Measurements from ENCODE around the gene CASP14.
"Not testable (repeated sequence)": the region's sequence is repeated elsewhere in the genome, so short reads cannot be mapped to it uniquely, and the experiment has no call there.

The CASP14 gene, protein sequence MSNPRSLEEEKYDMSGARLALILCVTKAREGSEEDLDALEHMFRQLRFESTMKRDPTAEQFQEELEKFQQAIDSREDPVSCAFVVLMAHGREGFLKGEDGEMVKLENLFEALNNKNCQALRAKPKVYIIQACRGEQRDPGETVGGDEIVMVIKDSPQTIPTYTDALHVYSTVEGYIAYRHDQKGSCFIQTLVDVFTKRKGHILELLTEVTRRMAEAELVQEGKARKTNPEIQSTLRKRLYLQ
- 0 to 0.09 (median 0) reads per million in 18 experiments for total RNA-seq

DNA sequence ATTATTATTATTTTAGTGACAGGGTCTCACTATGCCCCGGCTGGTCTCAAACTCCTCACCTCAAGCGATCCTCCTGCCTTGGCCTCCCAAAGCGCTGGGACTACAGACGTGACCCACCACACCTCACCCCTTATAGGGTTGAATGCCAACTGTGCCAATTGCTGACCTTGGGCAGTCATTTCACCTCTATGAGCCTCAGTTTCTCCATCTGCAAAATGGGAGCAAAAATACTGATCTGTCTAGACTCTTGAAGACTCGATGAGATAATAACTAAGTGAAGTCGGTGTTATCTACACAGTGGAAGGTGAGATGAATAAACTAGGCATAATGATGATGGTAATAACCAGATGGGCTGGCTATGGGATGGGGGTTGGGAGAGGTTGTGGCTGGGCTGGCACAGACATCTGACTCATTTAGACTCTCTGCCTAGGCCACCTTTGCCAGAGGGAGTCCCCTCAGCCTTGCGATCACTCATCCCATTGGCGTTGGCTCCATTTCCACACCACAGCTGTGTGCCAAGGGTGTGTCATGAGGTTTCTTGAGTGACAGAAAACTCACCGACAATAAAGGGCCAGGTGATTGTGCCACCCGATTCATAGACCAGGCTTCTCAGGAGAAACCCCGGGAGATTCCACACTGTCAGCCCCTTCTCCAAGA, at the start of gene CASP14:
TSS of gene CASP14 (plus strand) at position 596 of the 657 bp plus-strand sequence. CDS start 2,772 bp downstream, outside the sequence.
- DNase-seq: no peak

DNA sequence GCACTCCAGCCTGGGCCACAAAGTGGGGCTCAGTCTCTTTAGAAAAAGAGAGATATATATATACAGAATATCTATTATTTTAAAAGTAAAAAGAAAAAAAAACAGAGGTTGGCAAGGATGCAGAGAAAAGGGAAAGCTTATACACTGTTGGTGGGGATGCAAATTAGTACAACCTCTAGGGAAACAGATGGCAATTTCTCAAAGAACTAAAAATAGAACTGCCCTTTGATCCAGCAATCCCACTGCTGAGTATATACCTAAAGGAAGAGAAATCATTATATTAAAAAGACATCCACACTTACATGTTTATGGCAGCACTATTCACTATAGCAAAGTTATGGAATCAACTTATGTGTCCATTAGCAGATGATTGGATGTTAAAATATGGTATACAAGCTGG, 41.0 kb upstream of the CASP14 start:
- no peak for DNase-seq

DNA sequence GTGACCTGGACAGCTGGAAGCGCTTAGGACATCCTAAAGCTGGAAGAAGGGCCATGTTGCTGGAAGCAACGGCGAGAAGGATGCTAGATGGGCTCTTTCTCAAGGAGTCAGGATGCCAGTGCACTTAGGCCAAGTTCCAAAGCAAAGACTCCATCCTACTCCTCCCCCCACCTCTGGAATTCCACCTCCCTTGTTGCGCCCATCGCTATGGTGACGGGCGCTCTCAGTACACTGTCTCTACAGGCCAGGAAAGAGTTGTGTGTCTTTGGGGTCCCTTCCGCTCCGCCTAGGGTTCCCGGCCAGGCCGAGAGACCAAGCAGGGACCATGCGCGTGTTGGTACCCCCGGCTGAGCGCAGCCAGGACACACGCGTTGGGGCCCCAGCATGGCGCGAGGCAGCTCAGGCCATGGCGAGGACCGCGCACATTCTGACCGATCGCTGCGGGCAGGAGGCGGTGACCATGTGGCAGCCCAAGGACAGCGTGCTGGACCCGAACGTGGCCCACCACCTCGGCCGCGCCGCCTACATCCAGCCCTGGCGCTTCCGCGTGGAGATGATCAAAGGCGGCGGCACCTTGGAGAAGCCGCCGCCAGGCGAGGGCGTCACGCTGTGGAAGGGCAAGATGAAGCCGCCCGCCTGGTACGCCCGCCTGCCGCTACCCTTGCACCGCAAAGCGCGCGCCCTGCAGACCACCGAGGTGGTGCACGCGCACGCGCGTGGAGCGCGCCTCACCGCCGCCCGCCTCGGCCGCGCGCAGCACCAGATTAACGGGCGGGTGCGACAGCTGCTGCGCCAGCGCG, 38.6 kb upstream of the CASP14 start:
- DNase-seq: no peak

DNA sequence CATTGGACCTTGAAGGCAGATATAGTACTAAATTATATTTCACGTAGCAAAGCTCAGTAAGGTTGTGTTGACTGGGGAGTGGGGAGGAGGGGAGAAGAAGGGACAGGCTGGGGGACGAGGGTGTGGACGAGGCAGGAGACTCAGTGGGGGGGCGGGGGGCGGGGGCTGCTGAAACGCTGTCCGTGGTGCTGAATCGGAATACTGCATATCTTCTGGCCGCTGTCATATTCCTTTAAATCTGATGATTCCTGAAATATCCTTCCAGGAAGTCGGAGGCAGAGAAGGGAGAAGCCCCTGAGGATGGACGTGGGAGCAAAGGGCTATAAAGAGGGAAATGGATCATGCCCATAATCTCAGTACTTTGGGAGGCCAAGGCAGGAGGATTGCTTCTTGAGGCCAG, 34.7 kb upstream of the CASP14 start:
- DNase-seq: no peak

DNA sequence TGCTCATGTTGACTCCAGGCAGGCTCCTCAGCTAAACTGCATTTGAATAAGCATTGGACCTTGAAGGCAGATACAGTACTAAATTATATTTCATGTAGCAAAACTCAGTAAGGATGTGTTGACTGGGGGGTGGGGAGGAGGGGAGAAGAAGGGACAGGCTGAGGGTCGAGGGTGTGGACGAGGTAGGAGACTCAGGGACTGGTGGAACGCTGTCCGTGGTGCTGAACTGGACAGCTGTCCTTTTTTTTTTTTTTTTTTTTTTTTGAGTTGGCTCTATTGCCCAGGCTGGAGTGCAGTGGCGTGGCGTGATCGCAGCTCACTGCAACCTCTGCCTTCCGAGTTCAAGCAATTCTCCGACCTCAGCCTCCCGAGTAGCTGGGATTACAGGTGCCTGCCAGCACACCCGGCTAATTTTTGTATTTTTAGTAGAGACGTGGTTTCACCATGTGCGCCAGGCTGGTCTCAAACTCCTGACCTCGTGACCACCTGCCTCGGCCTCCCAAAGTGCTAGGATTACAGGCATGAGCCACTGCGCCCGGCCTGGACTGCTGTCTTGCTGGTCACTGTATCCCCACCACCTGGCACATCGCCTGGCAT, 33.2 kb upstream of the CASP14 start:
- no peak for DNase-seq

DNA sequence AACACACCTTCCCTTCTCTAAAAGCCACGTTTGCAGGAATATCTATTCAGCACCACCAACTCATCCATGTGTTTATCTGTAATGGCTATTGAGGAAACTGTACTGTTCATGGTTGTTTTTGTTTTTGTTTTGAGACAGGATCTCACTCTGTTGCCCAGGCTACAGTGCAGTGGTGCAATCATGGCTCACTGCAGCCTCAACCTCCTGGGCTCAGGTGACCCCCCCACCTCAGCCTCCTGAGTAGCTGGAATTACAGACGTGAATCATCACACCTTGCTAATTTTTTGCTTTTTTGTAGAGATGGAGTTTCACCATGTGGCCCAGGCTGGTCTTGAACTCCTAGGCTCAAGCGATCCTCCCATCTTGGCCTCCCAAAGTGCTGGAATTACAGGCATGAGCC, 30.4 kb upstream of the CASP14 start:
- DNase-seq: not testable (repeated sequence)

DNA sequence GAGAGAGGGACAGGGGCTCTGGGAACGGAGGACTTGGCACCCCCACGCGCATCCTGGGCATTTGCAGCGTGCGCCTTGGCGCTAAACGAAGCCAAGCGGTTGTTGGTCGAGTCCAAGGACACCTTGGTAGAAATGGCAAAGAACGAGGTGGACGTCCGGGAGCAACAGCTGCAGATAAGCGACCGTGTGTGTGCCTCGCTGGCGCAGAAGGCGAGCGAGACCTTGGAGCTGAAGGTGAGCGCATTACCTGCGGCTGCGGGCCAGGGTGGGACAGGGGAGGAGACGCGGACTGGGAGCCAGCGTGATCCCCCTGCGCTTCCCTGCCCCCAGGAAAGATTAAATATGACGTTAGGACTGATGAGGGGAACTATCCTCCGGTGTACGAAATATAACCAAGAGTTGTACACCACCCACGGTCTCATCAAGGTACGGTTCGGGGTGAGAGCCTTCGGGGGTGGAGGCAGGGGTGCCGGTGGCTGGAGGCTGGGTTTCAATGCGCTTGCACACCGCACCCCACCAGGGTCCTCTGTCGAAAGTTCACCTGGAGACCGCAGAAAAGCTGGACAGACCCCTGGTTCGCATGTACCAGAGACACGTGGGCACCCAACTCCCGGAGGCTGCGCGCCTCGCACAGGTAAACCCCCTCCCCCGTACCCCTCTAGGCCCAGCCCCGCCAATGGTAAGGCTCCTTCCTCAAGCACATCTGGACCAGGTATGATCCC, 27.8 kb upstream of the CASP14 start:
- no peak for DNase-seq

DNA sequence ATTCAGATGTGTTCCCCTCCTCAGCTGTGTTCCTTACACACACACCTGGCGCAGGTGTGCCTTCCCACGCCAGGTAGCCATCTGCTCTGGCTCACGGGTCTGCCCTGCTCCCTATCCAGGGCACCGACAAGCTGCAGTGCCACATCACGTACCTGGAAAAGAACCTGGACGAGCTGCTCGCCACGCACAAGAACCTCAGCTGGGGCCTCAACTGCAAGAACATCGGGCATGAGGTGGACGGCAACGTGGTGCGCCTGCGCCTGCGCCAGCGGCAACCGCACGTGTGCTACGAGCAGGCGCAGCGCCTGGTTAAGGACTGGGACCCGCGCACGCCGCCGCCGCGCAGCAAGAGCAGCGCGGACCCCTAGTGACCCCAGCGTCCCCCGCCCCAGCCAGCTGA, 26.5 kb upstream of the CASP14 start:
- DNase-seq: no peak

DNA sequence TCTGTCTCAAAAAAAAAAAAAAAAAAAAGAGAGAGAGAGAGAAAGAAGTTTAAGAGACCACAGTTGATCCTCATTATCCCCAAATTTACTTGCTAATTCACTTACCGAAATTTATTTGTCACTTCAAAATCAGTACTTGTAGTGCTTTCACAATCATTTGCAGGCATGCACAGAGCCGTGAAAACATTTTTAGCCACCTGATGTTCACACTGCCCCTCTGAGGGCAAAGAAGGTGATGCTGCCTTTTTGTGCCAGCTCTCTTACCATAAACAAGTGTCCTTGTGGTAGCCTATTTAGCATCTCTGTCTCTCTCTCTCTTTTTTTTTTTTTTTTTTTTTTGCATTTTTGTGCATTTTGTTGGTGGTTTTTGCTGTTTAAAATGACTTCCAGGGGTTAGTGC, 24.1 kb upstream of the CASP14 start:
- peak; percentile 5 to 17 for DNase-seq

DNA sequence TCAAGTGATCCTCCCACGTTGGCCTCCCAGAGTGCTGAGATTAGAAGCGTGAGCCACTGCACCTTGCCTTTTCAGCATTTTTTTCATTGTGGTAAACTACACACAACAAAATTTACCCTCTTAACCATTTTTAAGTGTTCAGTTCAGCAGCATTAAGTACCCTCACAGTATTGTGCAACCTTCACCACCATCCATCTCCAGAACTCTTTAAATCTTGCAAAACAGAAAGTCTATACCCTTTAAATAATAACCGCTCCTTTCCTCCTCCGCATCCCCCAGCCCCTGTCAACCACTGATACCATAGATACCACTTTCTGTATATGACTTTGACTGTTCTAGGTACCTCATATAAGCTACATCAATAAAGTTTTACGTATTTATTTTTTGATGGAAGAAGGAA, 20.8 kb upstream of the CASP14 start:
- DNase-seq: no peak

DNA sequence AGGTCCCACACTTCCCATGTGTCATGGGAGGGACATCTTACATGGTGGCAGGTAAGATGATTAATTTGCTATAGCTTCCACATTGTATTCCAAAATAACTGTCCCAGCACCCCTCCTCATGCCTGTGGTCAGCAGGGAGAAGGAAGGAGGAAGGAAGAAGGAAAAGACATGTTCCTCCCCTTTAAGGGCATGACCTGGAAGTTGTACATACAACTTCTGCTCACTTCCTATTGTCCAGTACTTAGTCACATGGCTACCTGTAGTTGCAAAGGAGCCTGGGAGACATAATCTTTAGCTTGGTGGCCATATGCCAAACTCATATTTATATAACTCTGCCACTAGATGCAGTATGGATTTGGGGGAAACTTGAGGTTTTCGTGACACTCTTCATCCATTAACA, 17.6 kb upstream of the CASP14 start:
- DNase-seq: no peak

DNA sequence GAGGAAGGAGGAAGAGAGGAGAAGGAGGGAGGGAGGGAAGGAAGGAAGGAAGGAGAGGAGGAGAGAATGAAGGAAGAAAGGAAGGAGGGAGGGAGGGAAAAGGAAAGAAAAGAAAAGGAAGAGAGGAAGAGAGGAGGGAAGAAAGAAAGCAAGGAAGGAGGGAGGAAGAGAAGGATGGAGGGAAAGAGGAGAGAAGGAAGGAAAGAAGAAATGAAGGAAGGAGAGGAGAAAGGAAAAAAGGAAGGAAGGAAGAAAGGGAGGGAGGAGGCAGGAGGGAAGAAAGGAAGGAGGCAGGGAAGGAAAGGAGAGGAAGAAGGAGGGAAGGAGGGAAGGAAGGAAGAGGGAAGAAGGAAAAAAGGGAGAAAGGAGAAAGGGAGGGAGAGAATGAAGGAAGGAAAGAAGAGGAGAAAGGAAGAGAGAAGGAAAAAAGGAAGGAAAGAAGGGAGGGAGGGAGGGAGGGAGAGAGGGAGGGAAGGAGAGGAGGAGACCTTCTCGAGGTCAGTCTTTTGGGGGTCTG, 13.4 kb upstream of the CASP14 start:
- no peak for DNase-seq

DNA sequence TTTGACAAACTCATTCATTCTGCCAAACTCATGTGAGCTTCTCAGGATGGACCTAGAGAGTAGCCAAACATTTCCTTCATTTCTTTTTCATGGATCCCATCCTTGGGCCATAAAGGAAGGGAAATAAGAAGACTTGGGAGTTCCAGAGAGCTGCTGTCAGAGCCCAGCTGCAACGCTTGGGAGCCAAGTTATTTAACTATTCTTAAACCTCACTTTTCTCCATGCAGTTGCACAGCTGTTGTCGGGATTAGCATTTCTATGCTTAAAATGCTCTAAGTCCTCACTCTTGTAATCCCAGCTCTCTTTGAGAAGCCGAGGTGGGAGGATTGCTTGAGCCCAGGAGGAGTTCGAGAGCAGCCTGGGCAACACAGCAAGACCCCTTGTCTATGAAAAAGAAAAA, 11.7 kb upstream of the CASP14 start:
- no peak for DNase-seq

DNA sequence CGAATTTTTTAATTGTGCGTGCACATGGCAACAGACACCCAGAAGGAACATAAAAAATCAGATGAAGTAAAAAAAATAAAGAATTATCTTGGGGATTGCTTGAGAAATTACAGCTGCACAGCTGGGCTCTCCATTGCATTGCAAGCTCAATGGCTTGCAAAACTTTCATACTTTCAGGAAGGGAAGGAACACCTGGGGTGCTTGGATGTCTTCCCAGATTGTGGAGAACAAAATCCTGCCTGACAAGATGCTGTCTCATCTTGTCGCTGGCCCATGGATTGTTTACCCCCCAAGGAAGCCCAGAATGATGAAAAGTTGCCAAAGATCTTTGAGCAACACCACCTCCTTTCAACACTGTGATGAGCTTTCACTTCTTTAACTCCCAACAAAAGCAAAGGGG, 11.0 kb upstream of the CASP14 start:
- no peak for DNase-seq

DNA sequence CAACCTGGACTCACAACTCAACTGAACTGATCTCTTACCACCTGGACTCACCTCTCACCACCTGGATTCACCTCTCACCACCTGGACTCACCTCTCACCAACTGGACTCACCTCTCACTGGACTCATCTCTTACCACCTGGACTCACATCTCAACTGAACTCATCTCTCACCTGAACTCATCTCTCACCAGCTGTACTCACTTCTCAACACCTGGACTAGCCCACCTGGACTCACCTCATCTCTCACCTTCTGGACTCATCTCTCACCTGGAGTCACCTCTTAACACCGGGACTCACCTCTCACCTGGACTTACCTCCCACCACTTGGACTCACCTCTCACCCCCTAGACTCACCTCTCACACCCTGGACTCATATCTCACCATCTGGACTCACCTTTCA, 7.3 kb upstream of the CASP14 start:
- DNase-seq: no peak

DNA sequence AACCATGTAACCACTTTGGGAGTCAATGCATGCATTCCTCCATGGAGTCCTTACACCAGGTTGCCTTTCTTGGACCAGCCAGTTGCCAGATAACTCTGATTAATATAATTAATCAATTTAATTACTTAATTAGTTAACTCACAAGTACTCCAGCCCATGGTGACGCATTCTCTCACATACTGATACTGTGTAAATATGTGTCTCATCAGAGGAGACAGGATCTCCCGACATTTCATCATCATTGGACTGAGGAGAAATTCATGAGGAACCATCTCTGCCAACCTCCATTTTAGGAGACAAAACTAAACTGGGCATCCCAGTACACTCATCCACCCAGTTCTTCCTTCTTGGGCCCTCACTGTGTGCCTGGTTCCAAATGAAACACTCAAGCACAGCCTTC, 6.5 kb upstream of the CASP14 start:
- no peak for DNase-seq

DNA sequence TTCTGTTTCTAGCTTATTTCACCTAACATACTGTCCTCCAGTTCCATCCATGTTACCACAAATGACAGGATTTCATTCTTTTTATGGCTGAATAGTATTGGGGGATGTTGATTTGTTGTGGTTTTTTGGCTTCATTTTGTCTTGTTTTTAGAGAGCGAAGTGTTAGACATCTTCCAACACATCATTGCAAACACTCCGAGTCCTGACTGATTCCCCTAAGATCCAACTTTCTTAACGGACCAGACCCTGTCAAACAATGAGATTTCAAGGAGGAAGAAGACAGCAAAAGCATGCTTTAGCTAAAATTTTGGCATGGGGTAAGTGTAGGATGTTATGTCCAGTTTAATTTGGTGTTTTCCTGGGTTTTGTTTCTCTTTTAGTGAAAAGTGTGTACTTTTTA, 3.8 kb upstream of the CASP14 start:
- no peak for DNase-seq

DNA sequence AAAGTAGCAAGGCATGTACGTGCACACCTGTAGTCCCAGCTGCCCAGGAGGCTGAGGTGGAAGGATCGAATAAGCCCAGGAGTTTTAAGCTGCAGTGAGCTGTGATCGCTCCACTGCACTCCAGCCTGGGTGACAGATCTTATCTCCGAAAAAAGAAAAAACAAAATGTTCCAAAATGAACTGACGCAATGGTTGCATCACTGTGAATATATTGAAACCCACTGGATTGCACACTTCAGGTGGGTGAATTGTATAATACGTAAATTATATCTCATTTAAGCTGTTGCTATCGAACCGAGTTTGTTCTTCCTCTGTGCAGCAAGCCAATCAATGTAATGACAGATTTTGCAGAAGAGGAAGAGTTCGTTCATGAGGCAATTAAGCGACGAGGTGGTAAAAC, 1.6 kb upstream of the CASP14 start:
- no peak for DNase-seq

DNA sequence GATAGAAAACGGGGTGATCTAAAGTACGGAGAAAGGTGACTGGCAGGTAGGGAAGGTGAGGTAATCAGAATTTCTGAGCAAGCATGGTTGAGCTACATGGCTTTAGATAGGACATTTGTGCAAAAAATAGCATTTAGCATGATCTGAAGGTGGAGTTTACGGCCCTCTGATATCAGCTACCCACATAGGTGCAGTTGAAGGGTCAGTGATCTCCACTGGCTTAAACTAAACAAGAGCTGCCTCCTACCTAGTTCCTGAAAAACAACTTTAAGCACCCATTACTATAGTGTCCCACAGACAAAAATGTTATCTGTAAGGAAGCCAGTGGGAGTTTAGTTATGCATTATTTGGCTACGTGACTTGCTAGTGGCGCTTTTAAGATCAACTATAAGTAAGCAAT, 1.2 kb upstream of the CASP14 start:
- no peak for DNase-seq

DNA sequence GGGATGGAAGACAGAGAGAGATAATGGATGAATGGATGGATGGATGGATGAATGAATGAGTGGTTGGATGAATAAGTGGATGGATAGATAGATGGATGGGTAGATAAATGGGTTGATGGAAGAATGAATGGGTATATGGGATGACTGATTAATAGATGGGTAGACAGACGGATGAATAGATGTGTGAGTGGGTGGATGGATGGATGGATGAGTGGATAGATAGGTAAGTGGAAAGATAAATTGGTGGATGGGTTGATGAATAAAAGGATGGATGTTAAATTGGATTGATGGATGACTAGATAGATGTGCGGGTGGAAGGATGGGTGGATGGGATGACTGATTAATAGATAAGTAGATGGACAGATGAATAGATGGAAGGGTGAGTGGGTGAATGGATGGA, 1.4 kb downstream of the CASP14 start:
- no peak for DNase-seq

DNA sequence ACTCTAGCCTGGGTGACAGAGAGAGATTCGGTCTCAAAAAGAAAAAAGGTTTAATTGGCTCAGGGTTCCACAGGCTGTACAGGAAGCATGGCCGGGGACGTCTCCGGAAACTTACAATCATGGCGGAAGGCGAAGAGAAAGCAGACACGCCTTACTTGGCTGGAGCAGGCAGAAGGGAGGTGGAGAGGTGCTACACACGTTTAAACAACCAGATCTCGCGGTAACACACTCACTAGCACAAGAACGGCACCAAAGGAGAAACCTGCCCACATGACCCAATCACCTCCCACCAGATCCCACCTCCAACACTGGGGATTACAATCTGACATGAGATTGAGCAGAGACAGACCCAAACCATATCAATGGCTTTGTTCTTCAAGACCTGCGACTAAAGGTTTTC, 12.8 kb downstream of the CASP14 start:
- no peak for DNase-seq

DNA sequence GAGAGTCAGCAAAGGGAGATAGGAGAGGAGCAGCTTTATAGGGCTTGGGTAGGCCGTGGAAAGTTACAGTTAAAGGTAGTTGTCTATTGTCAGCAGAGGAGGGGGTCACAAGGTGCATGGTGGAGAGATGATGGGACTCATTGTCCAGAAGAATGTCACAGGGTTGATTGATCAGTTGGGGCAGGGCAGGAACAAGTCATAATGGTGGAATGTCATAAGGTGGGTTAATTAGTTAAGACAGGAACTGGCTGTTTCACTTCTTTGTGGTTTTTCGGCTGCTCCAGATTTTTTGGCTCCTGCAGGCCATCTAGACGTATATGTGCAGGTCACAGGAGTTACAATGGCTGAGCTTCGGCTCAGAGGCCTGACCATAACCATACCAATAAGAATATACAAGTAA, 21.1 kb downstream of the CASP14 start:
- not testable (repeated sequence) for DNase-seq

Measured in inflammatory macrophage (primary cell).